CD4-positive, alpha-beta T cell treated with Interleukin-2 at 100 ng/mL for 4 hours (primary cell): ENCODE data around the gene CYP3A5.
"Not testable (repeated sequence)": the region's sequence is repeated elsewhere in the genome, so short reads cannot be mapped to it uniquely, and the experiment has no call there.

Source experiments
- DNase-seq: peaks from one replicate; pipeline ENCODE4 v3.0.0-alpha.2; 2020; ENCODE audit warnings: low spot score

Gene CYP3A5

DNA sequence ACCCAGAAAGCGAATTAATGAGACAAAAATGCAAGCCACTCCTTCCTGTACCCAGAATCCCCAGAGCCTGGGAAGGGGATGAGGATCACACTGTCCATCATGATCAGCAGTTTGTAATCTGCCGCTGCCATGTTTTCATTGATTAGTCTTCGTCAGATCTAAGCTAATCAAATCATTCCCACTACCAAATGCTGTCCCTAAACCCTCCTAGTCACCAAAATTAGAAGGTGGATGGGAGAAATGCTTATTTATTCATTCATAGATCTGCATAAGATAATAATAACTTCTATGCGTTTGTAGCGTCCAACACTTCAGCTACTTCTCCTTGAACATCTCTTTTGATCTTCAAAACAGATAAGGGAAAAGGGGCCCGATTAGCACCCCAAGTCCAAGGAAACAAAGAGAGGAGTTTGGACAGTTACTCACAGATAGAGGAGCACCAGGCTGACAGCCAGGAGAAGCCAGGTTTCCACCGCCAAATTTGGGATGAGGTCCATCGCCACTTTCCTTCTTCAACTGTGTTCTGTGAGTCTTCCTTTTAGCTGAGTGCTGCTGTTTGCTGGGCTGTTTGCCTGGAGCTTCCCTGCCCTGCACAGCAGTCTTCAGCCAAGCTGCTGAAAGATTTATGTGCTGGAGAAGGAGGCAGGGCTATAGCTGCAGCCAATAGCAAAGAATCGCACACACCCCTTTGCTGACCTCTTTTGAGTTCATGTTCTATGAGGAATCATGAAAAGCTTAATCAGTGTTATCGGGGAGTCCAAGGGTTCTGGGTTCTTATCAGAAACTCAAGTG lies at the start of gene CYP3A5:
Gene CYP3A5 (minus strand): TSS at position 597 of the 792 bp plus-strand sequence. CDS start 100 bp downstream, at position 497.
- no peak for DNase-seq

DNA sequence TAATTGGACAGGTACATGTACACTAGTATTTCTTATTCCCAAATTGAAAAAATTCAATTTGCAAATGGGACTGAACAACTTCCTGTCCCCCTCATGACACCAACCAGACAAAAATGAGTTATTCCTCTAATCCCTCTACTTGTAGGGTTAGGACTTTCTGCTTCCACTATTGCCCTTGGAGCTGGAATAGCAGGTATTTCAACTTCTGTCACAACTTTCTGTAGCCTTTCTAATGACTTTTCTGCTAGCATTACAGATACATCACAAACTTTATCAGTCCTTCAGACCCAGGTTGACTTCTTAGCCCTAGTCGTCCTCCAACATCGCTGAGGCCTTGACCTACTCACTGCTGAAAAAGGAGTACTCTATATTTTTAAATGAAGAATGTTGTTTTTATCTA lies 48.8 kb upstream of the CYP3A5 start:
- DNase-seq: no peak

DNA sequence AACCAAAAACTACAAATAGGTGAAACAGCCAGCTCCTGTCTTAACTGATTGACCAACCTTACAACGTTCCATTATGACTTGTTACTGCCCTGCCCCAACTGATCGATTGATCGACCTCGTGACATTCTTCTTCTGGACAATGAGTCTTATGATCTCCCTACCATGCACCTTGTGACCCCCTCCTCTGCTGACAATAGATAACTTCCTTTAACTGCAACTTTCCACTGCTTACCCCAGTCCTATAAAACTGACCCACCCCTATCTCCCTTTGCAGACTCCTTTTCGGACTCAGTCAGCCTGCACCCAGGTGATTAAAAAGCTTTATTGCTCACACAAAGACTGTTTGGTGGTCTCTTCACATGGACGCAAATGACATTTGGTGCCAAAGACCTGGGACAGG lies 43.4 kb upstream of the CYP3A5 start:
- DNase-seq: not testable (repeated sequence)

DNA sequence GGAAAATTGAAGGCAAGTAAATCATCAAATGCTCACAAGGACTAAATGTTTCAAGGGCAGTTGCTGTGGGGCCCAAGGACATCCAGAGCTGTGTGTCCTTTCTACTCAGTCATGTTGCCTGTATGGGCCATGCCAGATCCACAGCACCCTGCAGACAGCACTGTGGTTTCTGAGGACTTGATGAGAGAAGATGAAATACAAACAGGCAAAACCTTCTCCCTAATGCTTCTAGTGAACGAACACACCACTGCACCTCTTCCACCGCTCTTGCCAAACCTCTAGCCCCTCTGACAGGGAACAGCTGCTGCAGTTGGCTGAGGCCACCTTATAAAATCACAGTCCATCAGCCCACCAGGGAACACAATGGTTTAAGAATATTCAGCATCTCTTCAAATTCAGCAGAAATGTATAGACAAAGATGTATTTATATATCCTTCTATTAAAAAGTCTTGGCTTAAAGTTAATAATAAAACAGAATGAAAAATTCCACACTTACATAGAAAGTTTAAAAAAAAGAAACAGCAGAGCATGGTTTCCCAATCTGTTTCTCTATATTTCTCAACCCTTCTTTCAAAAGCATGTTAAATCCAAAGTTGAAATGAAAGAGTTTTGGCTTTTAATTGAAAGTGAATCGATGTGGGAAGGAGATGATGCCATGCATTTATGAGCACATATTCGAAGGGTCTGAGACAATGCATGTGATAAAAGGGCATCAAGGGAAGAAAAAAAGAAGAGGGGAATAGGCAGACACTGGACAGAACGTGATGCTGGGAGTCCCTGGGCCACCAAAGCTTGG lies 41.2 kb upstream of the CYP3A5 start:
- DNase-seq: no peak

DNA sequence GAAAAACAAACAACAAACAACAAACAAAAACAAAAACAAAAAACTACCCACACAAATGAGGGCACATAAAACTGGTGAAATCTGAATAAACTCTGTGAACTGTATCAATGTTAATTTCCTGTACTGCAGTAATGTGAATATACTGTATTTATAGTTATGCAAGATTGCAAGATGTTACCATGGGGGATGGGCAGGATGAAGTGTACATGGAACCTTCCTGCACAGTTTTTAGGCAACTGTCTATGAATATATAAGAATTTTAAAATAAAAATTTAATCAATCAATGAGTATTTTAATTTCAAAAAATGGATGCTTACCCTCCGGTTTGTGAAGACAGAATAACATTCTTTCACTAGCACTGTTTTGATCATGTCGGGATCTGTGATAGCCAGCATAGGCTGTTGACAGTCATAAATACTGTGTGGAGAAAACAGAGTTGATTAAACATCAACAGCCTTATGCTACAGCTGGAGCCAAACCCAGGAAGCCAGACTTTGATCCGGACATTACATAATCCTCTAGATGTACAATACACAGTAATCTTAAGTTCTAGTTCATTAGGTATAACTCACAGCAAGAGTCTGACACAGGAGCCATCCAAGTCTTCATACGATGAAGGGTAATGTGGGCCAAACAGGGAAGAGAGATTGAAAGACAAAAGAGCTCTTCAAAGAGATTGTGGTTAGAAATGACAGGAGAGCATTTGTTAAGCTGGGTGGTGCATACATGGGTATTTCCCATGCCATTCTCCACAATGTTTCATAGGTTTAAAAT lies 40.4 kb upstream of the CYP3A5 start:
- no peak for DNase-seq

DNA sequence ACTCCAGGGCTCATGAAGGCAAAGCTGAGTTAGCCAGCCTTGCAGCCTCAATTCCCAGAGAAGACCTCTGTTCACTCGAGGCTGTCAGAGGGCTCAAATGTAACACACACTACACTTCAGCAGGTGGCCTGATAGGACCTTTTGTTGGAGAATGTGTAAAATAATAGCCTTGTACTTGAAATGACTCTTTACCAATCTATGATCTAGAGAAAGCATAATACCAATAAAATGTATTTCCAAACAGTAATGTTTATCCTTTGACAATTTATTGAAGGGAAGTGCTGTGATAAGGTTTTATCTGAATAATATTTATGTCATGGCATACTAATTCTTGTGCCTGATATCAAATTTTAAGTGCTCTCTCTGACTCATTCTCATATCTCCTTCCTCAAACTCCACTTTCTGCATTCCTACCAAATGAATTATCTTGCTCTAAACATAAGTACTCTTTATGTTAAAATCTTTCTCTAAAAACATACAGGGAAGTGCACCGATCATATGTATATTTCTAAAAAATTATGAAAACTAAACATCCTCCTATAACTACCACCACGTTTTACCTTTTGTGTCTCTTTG lies 34.3 kb upstream of the CYP3A5 start:
- no peak for DNase-seq

DNA sequence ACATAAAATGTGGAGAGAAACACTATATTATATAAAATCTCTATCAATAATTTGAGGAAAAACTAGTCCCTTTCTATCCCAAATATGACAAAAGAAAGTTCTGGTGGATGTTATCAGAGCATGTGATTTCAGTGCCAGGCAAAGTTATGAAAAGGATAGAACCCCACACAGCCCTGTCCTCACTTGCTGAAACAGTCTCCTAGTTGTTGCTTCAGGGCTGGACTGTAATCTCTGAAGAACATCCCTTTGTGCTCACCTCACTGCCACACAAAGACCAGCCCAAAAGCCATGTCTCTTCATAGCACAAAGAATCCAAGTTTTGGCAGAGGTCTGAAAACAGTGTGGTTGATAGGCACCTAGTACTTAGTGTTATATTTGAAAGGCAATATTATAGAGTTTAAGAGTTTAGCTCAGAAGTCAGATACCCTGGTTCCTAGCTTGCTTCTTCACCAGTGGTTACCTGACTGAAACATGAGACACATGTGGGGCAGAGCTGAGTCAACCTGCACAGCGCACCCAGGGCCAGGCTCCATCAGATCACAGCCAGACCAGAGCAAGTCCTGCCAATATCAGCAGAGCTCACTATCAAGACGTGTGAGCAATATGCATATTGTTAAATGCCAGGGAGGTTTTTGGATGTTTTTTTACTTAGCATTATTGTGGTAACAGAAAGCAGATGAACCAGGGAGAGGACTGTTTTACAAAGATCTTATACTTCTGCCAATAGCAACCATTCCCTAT lies 30.2 kb upstream of the CYP3A5 start:
- no peak for DNase-seq

DNA sequence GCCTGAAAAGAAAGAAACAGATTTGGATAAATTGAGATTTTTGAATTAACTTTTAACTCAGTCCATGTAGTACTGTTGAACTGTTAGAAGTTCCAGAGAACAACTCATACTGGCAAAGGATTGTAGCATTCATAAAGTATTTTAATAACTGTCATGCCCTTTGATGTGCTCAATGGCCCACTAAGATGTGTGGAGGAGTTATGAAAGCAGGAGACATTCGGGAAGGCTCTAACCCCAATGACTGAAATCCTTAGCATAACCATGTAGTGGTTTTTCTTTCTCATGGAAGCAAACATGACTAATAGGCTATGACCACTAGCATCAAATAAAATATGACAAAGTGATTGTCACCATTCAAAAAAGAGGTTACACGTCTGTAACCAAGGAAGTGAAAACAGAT lies 29.5 kb upstream of the CYP3A5 start:
- DNase-seq: no peak

DNA sequence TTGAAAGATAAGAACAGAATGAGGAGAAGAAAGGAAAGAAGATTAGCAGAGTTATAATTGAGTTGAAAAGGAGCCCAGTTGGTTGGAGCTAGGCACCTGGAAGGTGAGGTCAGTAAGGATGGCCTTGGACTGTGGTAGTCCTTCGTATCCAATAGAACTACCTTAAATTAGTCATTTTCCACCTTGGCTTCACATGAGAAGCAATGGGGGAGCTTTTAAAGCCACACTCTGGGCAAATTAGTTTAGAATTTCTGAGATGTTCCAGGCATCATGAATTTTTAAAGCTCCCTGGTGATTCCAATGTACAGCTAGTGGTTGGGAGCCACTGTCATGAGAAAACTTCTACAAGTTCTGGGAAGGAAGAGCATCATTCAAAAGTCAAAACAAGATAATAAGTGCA lies 27.3 kb upstream of the CYP3A5 start:
- DNase-seq: no peak

DNA sequence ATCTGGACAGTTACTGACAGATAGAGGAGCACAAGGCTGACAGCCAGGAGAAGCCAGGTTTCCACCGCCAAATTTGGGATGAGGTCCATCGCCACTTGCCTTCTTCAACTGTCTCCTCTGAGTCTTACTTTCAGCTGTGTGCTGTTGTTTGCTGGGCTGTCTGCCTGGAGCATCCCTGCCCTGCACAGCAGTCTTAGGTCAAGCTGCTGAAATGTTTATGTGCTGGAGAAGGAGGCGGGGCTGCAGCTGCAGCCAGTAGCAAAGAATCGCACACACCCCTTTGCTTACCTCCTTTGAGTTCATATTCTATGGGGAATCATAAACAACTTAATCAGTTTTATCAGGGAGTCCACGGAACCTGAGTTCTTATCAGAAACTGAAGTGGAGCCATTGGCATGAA lies 20.1 kb upstream of the CYP3A5 start:
- DNase-seq: no peak

DNA sequence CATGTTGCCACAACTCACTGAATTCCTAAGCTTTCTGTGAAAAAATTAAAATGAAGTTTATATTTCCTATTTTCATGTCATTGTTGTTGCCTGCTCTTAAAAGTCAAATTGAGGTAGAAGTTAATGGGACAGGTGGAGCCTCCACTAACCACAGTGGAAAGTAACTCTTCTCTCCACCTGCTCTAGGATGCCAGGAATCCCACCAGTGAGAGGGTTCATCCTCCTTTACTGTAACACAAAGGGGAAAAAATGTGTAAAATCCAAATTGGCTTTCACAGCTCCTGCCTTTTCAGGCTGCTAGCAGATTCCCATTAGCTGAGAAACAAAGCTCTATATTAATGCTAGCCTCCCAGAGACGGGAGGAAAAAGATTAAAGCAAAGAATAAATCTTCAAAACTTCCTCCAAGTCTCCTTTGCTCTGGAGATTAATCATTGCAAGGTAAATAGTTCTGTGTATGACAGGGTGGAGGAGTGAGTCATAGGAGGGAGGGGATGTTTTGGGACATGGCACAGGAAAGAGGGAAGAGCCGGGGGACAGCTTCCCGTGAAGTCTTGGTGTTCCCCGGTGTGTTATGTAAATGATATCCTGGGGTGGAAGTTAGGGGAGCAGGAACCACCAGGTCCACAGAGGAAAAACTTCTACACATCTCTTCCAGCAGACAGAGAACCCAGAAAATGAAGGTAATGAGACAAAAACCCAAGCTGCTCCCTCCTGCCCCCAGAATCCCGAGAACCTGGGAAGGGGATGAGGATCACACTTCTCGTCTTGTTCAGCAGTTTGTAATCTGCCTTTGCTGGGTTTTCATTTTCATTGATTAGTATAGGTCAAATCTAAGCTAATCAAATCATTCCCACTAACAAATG lies 19.3 kb upstream of the CYP3A5 start:
- DNase-seq: not testable (repeated sequence)

DNA sequence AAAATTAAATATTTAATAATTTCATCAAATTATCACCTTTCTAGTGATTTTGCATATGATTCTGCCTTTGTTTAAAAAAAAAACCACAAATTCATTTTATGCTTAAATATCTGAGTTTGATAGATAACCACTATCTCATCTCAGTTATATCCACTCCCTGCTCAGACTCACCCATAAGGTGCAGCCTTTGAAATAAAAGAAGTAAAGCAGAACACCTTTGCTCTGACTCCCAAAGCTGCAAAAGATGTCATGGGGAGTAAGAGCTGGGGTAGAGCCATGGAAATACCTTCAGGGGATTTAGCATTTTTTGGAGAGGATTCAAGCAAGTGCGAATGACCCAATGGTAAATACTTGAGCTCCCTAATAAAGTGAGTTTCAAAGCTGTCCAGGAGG lies 15.1 kb upstream of the CYP3A5 start:
- DNase-seq: no peak

DNA sequence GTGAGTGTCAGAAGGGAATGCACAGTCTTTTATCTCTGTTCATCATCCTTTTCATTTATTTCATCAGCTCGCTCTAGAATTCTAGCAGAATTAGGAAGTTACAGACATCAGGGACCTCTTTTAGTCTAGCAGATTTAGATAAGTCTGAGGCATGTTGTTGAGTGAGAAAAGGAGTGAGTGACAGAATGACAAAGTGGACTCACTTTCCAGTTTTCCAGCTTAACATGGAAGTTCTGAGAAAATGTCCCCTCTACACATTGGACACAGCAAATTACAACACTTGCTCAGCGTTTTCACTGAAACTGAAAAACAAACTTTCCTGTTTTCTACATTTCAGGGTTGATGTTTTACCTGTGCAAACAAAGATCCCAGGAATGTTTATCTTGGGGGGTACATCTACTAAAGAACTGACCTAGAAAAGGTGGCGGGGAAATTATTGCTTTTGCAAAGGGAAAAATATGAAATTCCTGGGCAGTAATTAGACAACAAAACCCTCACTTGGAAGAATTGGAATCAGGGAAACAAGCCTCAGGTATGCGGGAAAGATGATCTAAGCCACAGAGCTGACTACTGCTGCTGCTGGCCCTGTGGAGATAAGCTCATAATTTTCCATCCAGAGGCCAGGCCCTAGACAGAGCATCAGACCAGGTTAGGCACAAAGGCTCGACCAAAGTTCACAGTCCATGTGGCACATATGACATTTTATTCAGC lies 14.6 kb upstream of the CYP3A5 start:
- DNase-seq: no peak

DNA sequence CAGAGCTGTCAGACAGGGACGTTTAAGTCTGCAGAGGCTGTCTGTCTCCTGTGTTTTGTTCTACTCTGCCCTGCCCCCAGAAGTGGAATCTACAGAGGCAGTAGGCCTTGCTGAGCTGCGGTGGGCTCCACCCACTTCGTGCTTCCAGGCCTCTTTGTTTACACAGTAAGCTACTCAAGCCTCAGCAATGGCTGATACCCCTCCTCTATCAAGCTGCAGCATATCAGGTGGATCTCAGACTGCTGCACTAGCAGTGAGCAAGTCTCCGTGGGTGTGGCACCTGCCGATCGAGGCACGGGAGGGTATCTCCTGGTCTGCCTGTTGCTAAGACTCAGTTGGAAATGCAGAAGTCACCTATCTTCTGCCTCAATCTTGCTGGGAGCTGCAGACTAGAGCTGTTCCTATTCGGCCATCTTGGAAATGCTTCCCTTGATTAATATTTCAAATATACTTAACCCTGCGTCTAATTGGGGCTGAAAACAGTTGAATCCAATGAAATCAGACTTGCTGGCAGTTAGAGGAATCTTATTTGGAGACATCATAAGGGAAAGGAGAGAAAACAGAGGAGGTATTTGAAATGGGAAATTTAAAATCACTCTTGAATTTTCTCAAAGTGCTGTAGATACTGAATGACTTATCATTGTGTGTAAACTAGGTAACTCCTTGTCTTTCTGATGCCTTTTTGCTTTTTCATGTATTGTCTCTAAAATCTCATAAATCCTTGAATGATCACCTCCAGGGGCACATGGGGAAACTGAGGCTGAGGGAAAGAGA lies 13.8 kb upstream of the CYP3A5 start:
- DNase-seq: no peak

DNA sequence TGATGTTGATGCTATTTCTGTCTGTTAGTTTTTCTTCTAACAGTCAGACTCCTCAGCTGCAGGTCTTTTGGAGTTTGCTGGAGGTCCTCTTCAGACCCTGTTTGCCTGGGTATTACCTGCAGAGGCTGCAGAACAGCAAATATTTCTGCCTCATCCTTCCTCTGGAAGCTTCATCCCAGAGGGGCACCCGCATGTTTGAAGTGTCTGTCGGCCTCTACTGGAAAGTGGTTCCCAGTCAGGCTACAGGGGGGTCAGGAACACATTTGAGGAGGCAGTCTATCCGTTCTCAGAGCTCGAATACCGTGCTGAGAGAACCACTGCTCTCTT lies 13.3 kb upstream of the CYP3A5 start:
- DNase-seq: no peak

DNA sequence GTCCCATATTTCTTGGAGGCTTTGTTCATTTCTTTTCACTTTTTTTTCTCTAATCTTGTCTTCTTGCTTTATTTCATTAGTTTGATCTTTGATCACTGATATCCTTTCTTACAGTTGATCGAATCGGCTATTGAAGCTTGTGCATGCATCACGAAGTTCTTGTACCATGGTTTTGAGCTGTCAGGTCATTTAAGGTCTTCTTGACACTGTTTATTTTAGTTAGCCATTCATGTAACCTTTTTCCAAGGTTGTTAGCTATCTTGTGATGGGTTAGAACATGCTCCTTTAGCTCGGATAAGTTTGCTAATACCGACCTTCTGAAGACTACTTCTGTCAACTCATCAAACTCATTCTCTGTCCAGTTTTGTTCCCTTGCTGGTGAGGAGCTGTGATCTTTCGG lies 12.8 kb upstream of the CYP3A5 start:
- not testable (repeated sequence) for DNase-seq

DNA sequence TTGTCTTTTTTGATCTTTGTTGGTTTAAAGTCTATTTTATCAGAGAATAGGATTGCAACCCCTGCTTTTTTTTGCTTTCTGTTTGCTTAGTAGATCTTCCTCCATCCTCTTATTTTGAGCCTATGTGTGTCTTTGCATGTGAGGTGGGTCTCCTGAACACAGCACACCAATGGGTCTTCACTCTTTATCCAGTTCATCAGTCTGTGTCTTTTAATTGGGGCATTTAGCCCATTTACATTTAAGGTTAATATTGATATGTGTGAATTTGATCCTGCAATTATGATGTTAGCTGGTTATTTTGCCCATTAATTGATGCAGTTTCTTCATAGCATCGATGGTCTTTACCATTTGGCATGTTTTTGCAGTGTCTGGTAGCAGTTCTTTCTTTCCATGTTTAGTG lies 11.9 kb upstream of the CYP3A5 start:
- not testable (repeated sequence) for DNase-seq

DNA sequence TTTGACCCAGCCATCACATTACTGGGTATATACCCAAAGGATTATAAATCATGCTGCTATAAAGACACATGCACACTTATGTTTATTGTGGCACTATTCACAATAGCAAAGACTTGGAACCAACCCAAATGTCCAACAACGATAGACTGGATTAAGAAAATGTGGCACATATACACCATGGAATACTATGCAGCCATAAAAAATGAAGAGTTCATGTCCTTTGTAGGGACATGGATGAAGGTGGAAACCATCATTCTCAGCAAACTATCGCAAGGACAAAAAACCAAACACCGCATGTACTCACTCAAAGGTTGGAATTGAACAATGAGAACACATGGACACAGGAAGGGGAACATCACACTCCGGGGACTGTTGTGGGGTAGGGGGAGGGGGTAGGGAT lies 11.1 kb upstream of the CYP3A5 start:
- DNase-seq: not testable (repeated sequence)

DNA sequence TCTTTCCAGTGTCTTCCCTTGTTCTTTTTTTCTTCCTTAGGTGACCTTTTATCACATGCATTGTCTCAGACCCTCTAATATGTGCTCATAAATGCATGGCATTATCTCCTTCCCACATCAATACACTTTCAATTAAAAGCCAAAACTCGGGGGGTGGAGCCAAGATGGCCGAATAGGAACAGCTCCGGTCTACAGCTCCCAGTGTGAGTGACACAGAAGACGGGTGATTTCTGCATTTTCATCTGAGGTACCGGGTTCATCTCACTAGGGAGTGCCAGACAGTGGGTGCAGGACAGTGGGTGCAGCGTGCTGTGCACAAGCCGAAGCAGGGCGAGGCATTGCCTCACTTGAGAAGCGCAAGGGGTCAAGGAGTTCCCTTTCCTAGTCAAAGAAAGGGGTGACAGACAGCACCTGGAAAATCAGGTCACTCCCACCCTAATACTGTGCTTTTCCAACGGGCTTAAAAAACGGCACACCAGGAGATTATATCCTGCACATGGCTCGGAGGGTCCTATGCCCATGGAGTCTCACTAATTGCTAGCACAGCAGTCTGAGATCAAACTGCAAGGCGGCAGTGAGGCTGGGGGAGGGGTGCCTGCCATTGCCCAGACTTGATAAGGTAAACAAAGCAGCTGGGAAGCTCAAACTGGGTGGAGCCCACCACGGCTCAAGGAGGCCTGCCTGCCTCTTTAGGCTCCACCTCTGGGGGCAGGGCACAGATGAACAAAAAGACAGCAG lies 6.2 kb upstream of the CYP3A5 start:
- not testable (repeated sequence) for DNase-seq
